Kidney epithelial cell (primary cell): ENCODE results near the gene WDR91. TPM values are rescaled to one million over a fixed set of nuclear protein-coding genes. Genes with fewer than 3 reads are reported as not detected.

ENCODE experiments used
- DNase-seq: peaks from one replicate; pipeline ENCODE4 v3.0.0-alpha.2; 2010; ENCODE audit warnings: low read depth
- H3K27me3 ChIP-seq: 2 replicates; pipeline ENCODE4 v1.6.0; 2011; ENCODE audit warnings: low read length; ENCODE audit not compliant: control insufficient read depth, insufficient read depth
- H3K36me3 ChIP-seq: 2 replicates; pipeline ENCODE4 v1.5.1; 2011; ENCODE audit warnings: low read length; ENCODE audit not compliant: control insufficient read depth, insufficient read depth
- H3K4me3 ChIP-seq: 2 replicates; pipeline ENCODE4 v1.5.1; 2011; ENCODE audit warnings: low read depth, mild to moderate bottlenecking, control low read depth, low read length
- CTCF ChIP-seq: IDR thresholded peaks from 2 replicates; pipeline ENCODE4 v1.5.1; 2011; ENCODE audit warnings: mild to moderate bottlenecking, moderate library complexity, low read length, control low read depth, inconsistent platforms; ENCODE audit not compliant: insufficient read depth, poor library complexity, severe bottlenecking
- total RNA-seq: library from RNA; depleted of rRNA; stranded (reverse); fragments of >200 nt; gene quantifications from 2 replicates; pipeline ENCODE4 v1.2.3, GENCODE V29; 2015

The WDR91 gene
- total RNA-seq, 1 donor from 2014 or later: 8.5 TPM

- H3K36me3 ChIP-seq: no peaks in the 10 kb centered on the region
- no peaks in the 10 kb centered on the region for H3K27me3 ChIP-seq
- DNase-seq: peak; percentile 29
- no peak for TF ChIP-seq CTCF
- H3K4me3 ChIP-seq: no peak overlapping the region
Measured at GRCh38 chr7:135253851-135254771, 42.8 kb upstream of the WDR91 start.

- Histone ChIP-seq H3K27me3 (no peaks in the 10 kb centered on the region), H3K36me3 (no peaks in the 10 kb centered on the region), H3K4me3 (no peak overlapping the region)
- DNase-seq: no peak
- no peak for TF ChIP-seq CTCF
Measured at GRCh38 chr7:135251496-135252391, 40.4 kb upstream of the WDR91 start.

GRCh38 chr7:135248546-135248945, 37.2 kb upstream of the WDR91 start:
- no peak for DNase-seq
- H3K36me3 ChIP-seq: no peaks in the 10 kb centered on the region
- TF ChIP-seq CTCF: no peak
- no peaks in the 10 kb centered on the region for H3K27me3 ChIP-seq
- no peak overlapping the region for H3K4me3 ChIP-seq

- Histone ChIP-seq H3K4me3 (no peak overlapping the region), H3K27me3 (no peaks in the 10 kb centered on the region), H3K36me3 (no peaks in the 10 kb centered on the region)
- TF ChIP-seq CTCF: no peak
- DNase-seq: no peak
Measured at GRCh38 chr7:135247746-135248471, 36.6 kb upstream of the WDR91 start.

- no peak for TF ChIP-seq CTCF
- H3K4me3 ChIP-seq: no peak overlapping the region
- DNase-seq: no peak
- no peaks in the 10 kb centered on the region for H3K27me3 ChIP-seq
- no peaks in the 10 kb centered on the region for H3K36me3 ChIP-seq
Measured at GRCh38 chr7:135246191-135246825, 35.0 kb upstream of the WDR91 start.
